Hepatocyte (in vitro differentiated cells): Measurements from ENCODE around the gene ARSB. TPM values are rescaled to one million over a fixed set of nuclear protein-coding genes. Genes with fewer than 3 reads are reported as not detected.
A peak's percentile ranks its signal among the peaks of the same experiment; 100 is the strongest.

Experiments used
- DNase-seq: peaks from one replicate; pipeline ENCODE4 v3.0.0-alpha.2; 2016; ENCODE audit warnings: low spot score
- H2AFZ ChIP-seq: fragments of 200-600 bp; sonication (generic); 2 replicates; pipeline ENCODE4 v1.6.0; 2016; ENCODE audit warnings: antibody characterized with exemption, mild to moderate bottlenecking
- H3K27ac ChIP-seq: fragments of 200-600 bp; sonication (generic); 2 replicates; pipeline ENCODE4 v1.5.1; 2016; ENCODE audit warnings: mild to moderate bottlenecking
- H3K27me3 ChIP-seq: fragments of 200-600 bp; sonication (generic); 2 replicates; pipeline ENCODE4 v1.6.1; 2016
- H3K36me3 ChIP-seq: fragments of 200-600 bp; sonication (generic); replicated peaks from 2 replicates; pipeline ENCODE4 v1.5.1; 2016; ENCODE audit warnings: low read depth; ENCODE audit not compliant: insufficient read depth
- H3K4me1 ChIP-seq: fragments of 200-600 bp; sonication (generic); 2 replicates; pipeline ENCODE4 v1.5.1; 2016; ENCODE audit warnings: mild to moderate bottlenecking, moderate library complexity; ENCODE audit not compliant: insufficient read depth
- H3K4me2 ChIP-seq: fragments of 200-600 bp; sonication (generic); 2 replicates; pipeline ENCODE4 v1.6.0; 2016
- H3K4me3 ChIP-seq: fragments of 200-600 bp; sonication (generic); 2 replicates; pipeline ENCODE4 v1.5.1; 2016; ENCODE audit warnings: mild to moderate bottlenecking
- H3K79me2 ChIP-seq: fragments of 200-600 bp; sonication (generic); 2 replicates; pipeline ENCODE4 v1.6.0; 2017; ENCODE audit warnings: mild to moderate bottlenecking
- H3K9me2 ChIP-seq: fragments of 200-600 bp; sonication (generic); replicated peaks from 2 replicates; pipeline ENCODE4 v1.6.0; 2017; ENCODE audit warnings: mild to moderate bottlenecking; ENCODE audit not compliant: insufficient read depth
- H3K9me3 ChIP-seq: fragments of 200-600 bp; sonication (generic); 2 replicates; pipeline ENCODE4 v1.5.1; 2016; ENCODE audit warnings: low read depth, mild to moderate bottlenecking
- H4K20me1 ChIP-seq: fragments of 200-600 bp; sonication (generic); 2 replicates; pipeline ENCODE4 v1.6.0; 2016; ENCODE audit warnings: mild to moderate bottlenecking; ENCODE audit not compliant: insufficient read depth, poor library complexity, severe bottlenecking
- EZH2 ChIP-seq: fragments of 200-600 bp; sonication (generic); IDR thresholded peaks from 2 replicates; pipeline ENCODE4 v1.6.1; 2016; ENCODE audit warnings: antibody characterized with exemption, mild to moderate bottlenecking, borderline replicate concordance
- EZH2phosphoT487 ChIP-seq: fragments of 200-600 bp; sonication (generic); IDR thresholded peaks from one replicate; pipeline ENCODE4 v1.6.1; 2018; ENCODE audit warnings: antibody characterized with exemption, mild to moderate bottlenecking, low read depth, moderate library complexity; ENCODE audit not compliant: unreplicated experiment, severe bottlenecking
- WGBS: methylation state at CpG from one replicate; pipeline ENCODE4 v1.1.6; 2016; ENCODE audit warnings: low lambda C conversion rate; ENCODE audit errors: missing lambda C conversion rate; 5-methylcytosine and 5-hydroxymethylcytosine counted together
- polyA plus RNA-seq: library from polyadenylated mRNA; unstranded; fragments of >200 nt; fragmentation: Nextera tagmentation; extraction: Ambion mirVana; gene quantifications from 2 replicates; pipeline ENCODE4 v1.2.1, GENCODE V29; 2016
- total RNA-seq: library from RNA; depleted of rRNA; stranded (reverse); fragments of >200 nt; gene quantifications from 2 replicates; pipeline ENCODE4 v1.2.3, GENCODE V29; 2014
- TF ChIP-seq, protein P1 (sequence below): fragments of 200-600 bp; sonication (generic); IDR thresholded peaks from 2 replicates; pipeline ENCODE4 v1.5.1; 2016; ENCODE audit warnings: antibody characterized with exemption, mild to moderate bottlenecking; ENCODE audit not compliant: poor library complexity

ARSB gene
- total and polyA plus RNA-seq, 2 experiments from 2014 or later: 13.5 to 19.8 TPM

DNA sequence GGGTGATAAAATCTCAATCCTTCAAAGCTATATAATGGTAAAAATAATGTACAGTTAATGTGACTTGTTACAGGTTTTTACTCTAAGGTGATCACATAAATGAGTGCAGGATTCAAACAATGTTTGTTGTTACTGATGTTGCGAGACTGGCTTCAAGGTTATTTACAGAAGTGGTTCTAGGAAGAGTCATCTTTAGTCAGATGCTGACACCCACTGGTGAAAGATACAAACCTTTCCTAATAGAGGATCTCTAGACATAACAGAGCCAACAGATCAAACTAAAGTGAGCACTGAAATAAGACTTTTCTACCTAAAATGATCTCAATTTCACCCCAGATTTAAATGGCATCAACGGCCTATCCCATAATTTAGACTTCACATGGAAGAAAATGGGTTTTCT, 20.2 kb downstream of the ARSB start:
- H3K4me1 ChIP-seq: no peaks in the 10 kb centered on the region
- TF ChIP-seq, protein P1, sequence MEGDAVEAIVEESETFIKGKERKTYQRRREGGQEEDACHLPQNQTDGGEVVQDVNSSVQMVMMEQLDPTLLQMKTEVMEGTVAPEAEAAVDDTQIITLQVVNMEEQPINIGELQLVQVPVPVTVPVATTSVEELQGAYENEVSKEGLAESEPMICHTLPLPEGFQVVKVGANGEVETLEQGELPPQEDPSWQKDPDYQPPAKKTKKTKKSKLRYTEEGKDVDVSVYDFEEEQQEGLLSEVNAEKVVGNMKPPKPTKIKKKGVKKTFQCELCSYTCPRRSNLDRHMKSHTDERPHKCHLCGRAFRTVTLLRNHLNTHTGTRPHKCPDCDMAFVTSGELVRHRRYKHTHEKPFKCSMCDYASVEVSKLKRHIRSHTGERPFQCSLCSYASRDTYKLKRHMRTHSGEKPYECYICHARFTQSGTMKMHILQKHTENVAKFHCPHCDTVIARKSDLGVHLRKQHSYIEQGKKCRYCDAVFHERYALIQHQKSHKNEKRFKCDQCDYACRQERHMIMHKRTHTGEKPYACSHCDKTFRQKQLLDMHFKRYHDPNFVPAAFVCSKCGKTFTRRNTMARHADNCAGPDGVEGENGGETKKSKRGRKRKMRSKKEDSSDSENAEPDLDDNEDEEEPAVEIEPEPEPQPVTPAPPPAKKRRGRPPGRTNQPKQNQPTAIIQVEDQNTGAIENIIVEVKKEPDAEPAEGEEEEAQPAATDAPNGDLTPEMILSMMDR: peak; percentile 72
- TF ChIP-seq EZH2: no peak
- no peaks in the 10 kb centered on the region for H3K9me2 ChIP-seq
- H3K36me3 ChIP-seq: no peaks in the 10 kb centered on the region
- H3K4me3 ChIP-seq: no peak overlapping the region
- peak; percentile 71 for DNase-seq
- H3K27me3 ChIP-seq: no peaks in the 10 kb centered on the region
- H3K4me2 ChIP-seq: no peak overlapping the region
- H3K79me2 ChIP-seq: no peaks in the 10 kb centered on the region
- no peaks in the 10 kb centered on the region for H4K20me1 ChIP-seq
- H3K27ac ChIP-seq: no peak overlapping the region
- H3K9me3 ChIP-seq: no peaks in the 10 kb centered on the region
- no peak overlapping the region for H2AFZ ChIP-seq
- WGBS: 55% methylated on average over 2 of the region's 2 CpGs

- H3K4me2 ChIP-seq: no peak overlapping the region
- no peak for DNase-seq
- no peaks in the 10 kb centered on the region for H3K9me2 ChIP-seq
- no peaks in the 10 kb centered on the region for H4K20me1 ChIP-seq
- H3K27me3 ChIP-seq: no peaks in the 10 kb centered on the region
- H3K4me3 ChIP-seq: no peak overlapping the region
- no peak overlapping the region for H3K27ac ChIP-seq
- H3K36me3 ChIP-seq: no peaks in the 10 kb centered on the region
- 91% methylated on average over 1 of the region's 1 CpG for WGBS
- peaks cover 3% of the 10 kb centered on the region for H3K4me1 ChIP-seq
- H3K9me3 ChIP-seq: no peaks in the 10 kb centered on the region
- H3K79me2 ChIP-seq: no peaks in the 10 kb centered on the region
- no peak overlapping the region for H2AFZ ChIP-seq
- TF ChIP-seq EZH2 (no peak), EZH2phosphoT487 (no peak)
- TF ChIP-seq, protein P1: no peak
Measured at GRCh38 chr5:78961743-78962142, 23.4 kb downstream of the ARSB start.

DNA sequence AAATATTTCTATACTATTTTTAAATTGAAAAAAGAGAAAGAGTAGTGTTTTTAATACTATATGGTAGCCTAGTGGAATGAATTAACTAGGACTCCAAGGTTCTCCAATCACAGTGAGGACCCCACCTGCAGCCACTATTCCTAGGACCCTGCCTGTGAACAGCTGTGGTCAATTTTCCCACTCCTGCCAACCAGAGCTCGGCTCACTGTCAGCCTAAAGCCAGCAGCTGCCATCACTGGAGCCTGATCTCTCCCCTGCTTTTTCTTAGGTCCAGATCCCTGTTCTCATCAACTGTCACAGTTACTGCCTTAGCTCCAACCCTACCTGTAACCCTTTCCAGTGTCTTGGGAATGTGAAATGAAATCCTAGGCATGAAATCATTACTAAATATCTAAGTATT, 25.3 kb downstream of the ARSB start:
- H3K4me1 ChIP-seq: peaks cover 3% of the 10 kb centered on the region
- H2AFZ ChIP-seq: no peak overlapping the region
- DNase-seq: no peak
- 62% methylated on average over 1 of the region's 1 CpG for WGBS
- no peaks in the 10 kb centered on the region for H3K9me2 ChIP-seq
- H3K36me3 ChIP-seq: no peaks in the 10 kb centered on the region
- no peak overlapping the region for H3K4me3 ChIP-seq
- H3K4me2 ChIP-seq: no peak overlapping the region
- H3K9me3 ChIP-seq: no peaks in the 10 kb centered on the region
- H4K20me1 ChIP-seq: no peaks in the 10 kb centered on the region
- no peaks in the 10 kb centered on the region for H3K79me2 ChIP-seq
- no peaks in the 10 kb centered on the region for H3K27me3 ChIP-seq
- no peak overlapping the region for H3K27ac ChIP-seq
- TF ChIP-seq EZH2: no peak
- TF ChIP-seq, protein P1: no peak
- TF ChIP-seq EZH2phosphoT487: no peak
